Thymus (tissue), 14 donors: ENCODE data around the gene ADGRF1. TPM values are rescaled to one million over a fixed set of nuclear protein-coding genes. Genes with fewer than 3 reads are reported as not detected.
"Not testable (repeated sequence)": the region's sequence is repeated elsewhere in the genome, so short reads cannot be mapped to it uniquely, and the experiment has no call there.

Experiments used
- DNase-seq, 9 donors: peaks; one replicate each; pipeline ENCODE4 v3.0.0-alpha.2; 2013; ENCODE audit warnings: low spot score in 9 of 9, low read depth in 6 of 9, missing footprints in 1 of 9
- H3K27ac ChIP-seq, 2 donors: one replicate each; pipeline ENCODE4 v1.5.1; 2013; ENCODE audit warnings: control low read depth in 1 of 2, low read depth in 1 of 2, low read length in 1 of 2, mild to moderate bottlenecking in 1 of 2, moderate library complexity in 1 of 2
- H3K27me3 ChIP-seq, 2 donors: one replicate each; pipeline ENCODE4 v1.5.1; 2013; ENCODE audit warnings: low read length in 1 of 2; ENCODE audit not compliant: control insufficient read depth in 2 of 2, insufficient read depth in 1 of 2
- H3K36me3 ChIP-seq, 2 donors: one replicate each; pipeline ENCODE4 v1.5.1; 2013; ENCODE audit warnings: low read length in 1 of 2, mild to moderate bottlenecking in 1 of 2, moderate library complexity in 1 of 2; ENCODE audit not compliant: control insufficient read depth in 2 of 2, insufficient read depth in 2 of 2
- H3K4me1 ChIP-seq, 2 donors: one replicate each; pipeline ENCODE4 v1.5.1; 2013; ENCODE audit warnings: low read length in 2 of 2; ENCODE audit not compliant: control insufficient read depth in 2 of 2, insufficient read depth in 2 of 2
- H3K4me3 ChIP-seq, 2 donors: one replicate each; pipeline ENCODE4 v1.5.1; 2013; ENCODE audit warnings: low read length in 2 of 2, control low read depth in 1 of 2, mild to moderate bottlenecking in 1 of 2
- H3K9me3 ChIP-seq, 2 donors: one replicate each; pipeline ENCODE4 v1.5.1; 2013; ENCODE audit warnings: low read length in 1 of 2, mild to moderate bottlenecking in 1 of 2; ENCODE audit not compliant: control insufficient read depth in 2 of 2, insufficient read depth in 1 of 2
- WGBS: extraction: QIAGEN DNeasy Blood & Tissue Kit; methylation state at CpG from one replicate; pipeline ENCODE4 v1.1.7; 2013; 5-methylcytosine and 5-hydroxymethylcytosine counted together
- long read RNA-seq, 10 donors: transcript quantifications; one replicate each; lab custom pipeline, GENCODE V29; 2026
- polyA plus RNA-seq: library from polyadenylated mRNA; stranded (reverse); fragments of 200-250 nt; gene quantifications from one replicate; pipeline ENCODE4 v1.2.3, GENCODE V29; 2013
- total RNA-seq: library from RNA; stranded (reverse); fragments of 120-200 nt; gene quantifications from one replicate; pipeline ENCODE4 v1.2.4, GENCODE V29; 2013
- donor health status: healthy.

The ADGRF1 gene
- total RNA-seq (0.19 TPM), polyA plus RNA-seq (0.66 TPM)
- long read RNA-seq, donor 1, result 0 reads
- long read RNA-seq, donor 2, result 0 reads
- long read RNA-seq, donor 3, result 0 reads
- long read RNA-seq, donor 4, result 0 reads
- long read RNA-seq, donor 5, result 0 reads
- long read RNA-seq, donor 6, result 0 reads
- long read RNA-seq, donor 7, result 0 reads
- long read RNA-seq, donor 8, result 0 reads
- long read RNA-seq, donor 9, result 0 reads
- long read RNA-seq, donor 10, result 0 reads

DNA sequence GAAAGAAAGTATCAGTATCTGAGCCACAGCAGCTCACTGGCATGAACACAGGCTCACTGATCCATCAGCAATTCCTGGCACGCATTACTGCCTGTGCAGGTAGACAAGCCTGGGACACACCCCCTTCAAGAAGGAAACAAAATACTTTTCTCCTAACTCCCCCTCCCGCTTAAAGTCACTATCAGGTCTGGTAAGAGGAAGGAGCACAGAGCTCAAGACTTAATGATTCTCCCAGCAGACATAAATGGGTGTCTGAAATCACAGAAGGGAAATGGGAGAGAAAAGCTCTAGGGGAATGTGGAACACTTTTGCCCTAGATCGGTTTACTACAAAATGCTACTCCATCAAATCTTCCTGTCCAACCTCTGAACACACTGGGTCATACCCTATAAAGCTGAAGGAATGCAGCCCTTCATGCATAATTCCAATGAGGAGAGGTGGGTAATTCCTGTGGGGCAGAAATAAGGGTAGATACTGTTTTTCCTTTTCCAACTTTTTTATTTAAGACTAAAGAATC, at the start of gene ADGRF1:
Gene ADGRF1, minus strand, starts transcription at position 58 of the 517 bp plus-strand sequence. CDS start 13,271 bp downstream, outside the sequence.
- WGBS, result 95% methylated on average over 3 of the region's 3 CpGs
- peak in 1 of 9 donors; percentile 7 for DNase-seq
- H3K9me3 ChIP-seq, result no peaks in the 10 kb centered on the region

DNA sequence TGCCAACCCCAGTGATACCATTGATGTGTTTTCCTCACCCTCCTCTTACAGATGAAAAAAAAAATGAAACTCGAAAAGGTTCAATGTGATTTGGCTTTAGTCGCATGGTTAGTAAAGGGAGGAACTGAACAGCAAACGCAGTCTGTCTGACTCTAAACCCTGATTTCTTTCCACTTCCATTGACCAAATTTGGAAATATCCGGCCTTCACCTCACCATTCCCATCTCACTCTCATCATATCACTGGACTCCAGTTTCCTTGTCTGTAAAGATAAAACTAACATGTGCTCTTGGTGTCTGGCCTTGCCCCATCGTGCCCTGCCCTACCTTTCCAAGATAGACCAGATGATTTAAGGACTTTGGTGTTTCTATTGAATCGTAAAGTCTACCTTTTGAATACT, 48.7 kb upstream of the ADGRF1 start:
- peaks cover 0 to 6% of the 10 kb centered on the region in 2 donors for H3K4me1 ChIP-seq
- 98% methylated on average over 6 of the region's 6 CpGs for WGBS
- no peak overlapping the region for H3K4me3 ChIP-seq
- H3K36me3 ChIP-seq, result no peaks in the 10 kb centered on the region
- H3K9me3 ChIP-seq, result no peaks in the 10 kb centered on the region
- no peak overlapping the region for H3K27ac ChIP-seq
- no peaks in the 10 kb centered on the region for H3K27me3 ChIP-seq
- no peak for DNase-seq

More for the DNA sequence above, at the start of gene ADGRF1:
- Histone ChIP-seq H3K27ac (no peak within 1 kb of the TSS), H3K27me3 (no peaks in the 10 kb centered on the region), H3K36me3 (no peaks in the 10 kb centered on the region), H3K4me3 (no peak within 1 kb of the TSS), H3K4me1 (peaks cover 2% of the 10 kb centered on the region in 2 donors)

DNA sequence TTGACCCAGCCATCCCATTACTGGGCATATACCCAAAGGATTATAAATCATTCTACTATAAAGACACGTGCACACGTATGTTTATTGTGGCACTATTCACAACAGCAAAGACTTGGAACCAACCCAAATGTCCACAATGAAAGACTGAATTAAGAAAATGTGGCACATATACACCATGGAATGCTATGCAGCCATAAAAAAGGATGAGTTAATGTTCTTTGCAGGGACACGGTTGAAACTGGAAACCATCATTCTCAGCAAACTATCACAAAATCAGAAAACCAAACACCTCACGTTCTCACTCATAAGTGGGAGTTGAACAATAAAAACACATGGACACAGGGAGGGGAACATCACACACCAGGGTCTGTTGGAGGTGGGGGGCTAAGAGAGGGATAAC, 47.3 kb upstream of the ADGRF1 start:
- H3K36me3 ChIP-seq, H3K4me3 ChIP-seq, H3K9me3 ChIP-seq, H3K27ac ChIP-seq, H3K4me1 ChIP-seq, H3K27me3 ChIP-seq, DNase-seq: not testable (repeated sequence)
- 96% methylated on average over 4 of the region's 4 CpGs for whole genome bisulfite sequencing

DNA sequence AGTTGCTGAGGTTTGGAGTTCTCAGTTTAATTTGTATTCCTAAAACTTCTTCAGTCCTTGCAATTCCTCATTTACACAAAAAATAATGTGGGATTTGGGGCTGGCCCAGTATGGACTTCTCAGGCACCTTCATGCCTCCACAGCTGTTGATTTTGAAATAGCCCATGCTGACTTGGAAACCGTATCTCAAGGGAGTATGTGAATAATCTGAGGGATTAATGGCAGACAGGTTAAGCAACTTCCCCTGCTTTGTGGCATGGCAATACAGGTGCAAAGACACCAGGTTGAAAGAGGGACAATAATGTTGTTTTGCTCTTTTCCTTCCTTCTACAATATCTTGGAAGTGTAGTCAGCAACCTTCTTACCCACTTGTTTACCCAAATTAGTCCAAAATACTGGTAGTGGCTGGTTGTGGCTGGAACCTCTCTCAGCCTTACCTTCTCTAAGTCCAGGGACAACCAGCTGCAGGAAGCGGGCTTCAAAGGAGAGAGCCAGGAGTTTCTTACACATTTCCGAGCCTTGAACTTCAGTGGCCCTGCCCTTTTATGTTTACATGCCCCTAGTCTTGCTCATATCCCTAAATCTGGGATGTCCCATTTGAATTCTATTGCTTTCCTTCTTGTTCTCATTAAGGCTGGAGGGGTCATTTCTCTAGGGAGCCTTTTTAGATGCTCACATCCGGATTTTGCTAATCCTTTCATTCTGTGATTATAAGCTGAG, 44.1 kb upstream of the ADGRF1 start:
- WGBS, result 94% methylated on average over 4 of the region's 4 CpGs
- no peaks in the 10 kb centered on the region for H3K4me1 ChIP-seq
- no peaks in the 10 kb centered on the region for H3K9me3 ChIP-seq
- no peak for DNase-seq
- no peak overlapping the region for H3K4me3 ChIP-seq
- H3K27ac ChIP-seq, result no peak overlapping the region
- H3K36me3 ChIP-seq, result no peaks in the 10 kb centered on the region
- H3K27me3 ChIP-seq, result no peaks in the 10 kb centered on the region

DNA sequence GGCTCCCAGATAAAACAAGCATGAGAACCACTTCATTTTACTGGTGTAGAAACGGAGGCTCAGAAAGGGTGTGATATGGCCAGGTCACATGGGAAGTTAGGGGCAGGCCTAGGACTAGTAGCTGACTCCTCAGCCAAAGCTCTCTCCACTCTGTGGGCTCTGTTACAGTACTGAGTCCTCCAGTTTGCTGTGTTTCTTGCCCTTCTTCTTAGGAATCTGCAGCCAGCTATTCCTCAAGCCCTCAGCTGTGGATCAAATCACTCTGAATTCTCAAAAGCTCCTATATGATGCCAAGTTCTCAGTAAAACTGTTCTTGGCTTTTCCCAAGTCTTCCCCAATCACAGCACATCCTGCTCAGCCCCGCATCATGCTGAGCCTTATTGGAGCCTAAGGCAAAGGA, 42.5 kb upstream of the ADGRF1 start:
- Histone ChIP-seq H3K4me3 (no peak overlapping the region), H3K4me1 (no peaks in the 10 kb centered on the region), H3K9me3 (no peaks in the 10 kb centered on the region), H3K27ac (no peak overlapping the region), H3K27me3 (no peaks in the 10 kb centered on the region), H3K36me3 (no peaks in the 10 kb centered on the region)
- WGBS, result over 99% methylated on average over 2 of the region's 2 CpGs
- no peak for DNase-seq

DNA sequence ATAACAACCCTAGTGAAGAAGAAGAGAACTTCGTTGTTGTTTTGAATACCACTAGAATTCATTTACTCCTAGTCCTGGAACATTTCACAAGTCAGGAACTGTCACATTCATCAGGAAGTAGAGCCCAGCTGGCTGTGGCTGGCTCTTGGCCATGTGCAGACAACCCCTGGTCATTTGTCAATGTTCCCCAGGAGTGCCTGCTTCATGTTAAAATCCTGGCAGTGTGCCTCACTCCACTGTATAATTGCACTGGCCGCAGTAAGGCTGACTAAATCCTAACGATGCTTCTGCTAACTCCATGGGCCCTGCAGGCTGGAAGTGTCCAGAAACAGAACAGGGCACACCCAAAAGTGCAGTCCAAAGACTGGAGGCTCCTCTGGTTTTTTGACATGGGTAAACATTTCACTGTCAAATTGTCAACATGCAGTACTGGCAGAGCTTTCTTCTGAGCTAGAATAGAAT, 41.5 kb upstream of the ADGRF1 start:
- no peak overlapping the region for H3K4me3 ChIP-seq
- no peak overlapping the region for H3K27ac ChIP-seq
- DNase-seq, result peak in 1 of 9 donors; percentile 25
- 39% methylated on average over 3 of the region's 3 CpGs for WGBS
- no peaks in the 10 kb centered on the region for H3K36me3 ChIP-seq
- no peaks in the 10 kb centered on the region for H3K27me3 ChIP-seq
- peaks cover 0 to 3% of the 10 kb centered on the region in 2 donors for H3K9me3 ChIP-seq
- no peaks in the 10 kb centered on the region for H3K4me1 ChIP-seq

DNA sequence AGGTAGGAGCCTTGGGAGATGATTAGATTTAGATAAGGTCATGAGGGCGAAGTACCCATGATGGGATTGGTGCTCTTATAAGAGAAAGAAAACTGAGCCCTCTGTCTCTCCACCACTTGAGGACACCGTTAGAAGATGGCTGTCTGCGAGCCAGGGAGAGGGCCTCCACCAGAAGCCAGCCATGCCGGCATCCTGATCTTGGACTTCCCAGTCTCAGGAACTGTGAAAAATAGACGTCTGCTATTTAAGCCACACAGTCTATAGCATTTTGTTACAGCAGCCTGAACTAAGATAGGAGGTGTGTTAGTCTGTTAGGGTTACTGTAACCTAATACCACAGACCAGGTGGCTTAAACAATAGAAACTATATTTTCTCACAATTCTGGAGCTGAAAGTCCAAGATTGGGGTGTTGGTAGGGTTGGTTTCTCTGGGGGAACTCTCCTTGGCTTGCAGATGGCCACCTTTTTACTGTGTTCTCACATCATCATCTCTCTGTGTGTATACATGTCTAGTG, 38.0 kb upstream of the ADGRF1 start:
- Histone ChIP-seq H3K9me3 (peaks cover 0 to 3% of the 10 kb centered on the region in 2 donors), H3K4me3 (no peak overlapping the region), H3K27ac (no peak overlapping the region), H3K36me3 (no peaks in the 10 kb centered on the region), H3K27me3 (no peaks in the 10 kb centered on the region), H3K4me1 (peaks cover 0 to 4% of the 10 kb centered on the region in 2 donors)
- WGBS, result over 99% methylated on average over 5 of the region's 5 CpGs
- no peak for DNase-seq

DNA sequence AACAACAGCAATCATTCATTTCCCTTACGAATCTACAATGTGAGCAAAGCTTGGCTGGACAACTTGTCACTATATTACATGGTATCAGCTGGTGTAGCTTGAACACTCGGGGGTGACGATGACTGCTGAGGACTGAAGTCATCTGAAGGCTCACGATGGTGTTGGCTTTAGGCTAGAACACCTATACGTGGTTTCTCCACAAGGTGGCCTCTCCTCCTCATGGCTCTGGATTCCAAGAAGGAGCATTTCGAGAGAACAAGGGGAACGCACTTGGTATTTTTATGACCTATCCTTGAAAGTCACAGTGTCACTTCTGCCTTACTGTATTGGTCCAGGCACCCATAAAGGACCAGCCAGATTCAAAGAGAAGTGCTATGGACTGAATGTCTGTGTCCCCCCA, 37.5 kb upstream of the ADGRF1 start:
- H3K4me3 ChIP-seq, result no peak overlapping the region
- peak in 2 of 9 donors; percentile 18 to 36 for DNase-seq
- H3K36me3 ChIP-seq, result no peaks in the 10 kb centered on the region
- no peaks in the 10 kb centered on the region for H3K27me3 ChIP-seq
- WGBS, result 97% methylated on average over 7 of the region's 7 CpGs
- H3K9me3 ChIP-seq, result peaks cover 0 to 3% of the 10 kb centered on the region in 2 donors
- peaks cover 0 to 4% of the 10 kb centered on the region in 2 donors for H3K4me1 ChIP-seq
- no peak overlapping the region for H3K27ac ChIP-seq

DNA sequence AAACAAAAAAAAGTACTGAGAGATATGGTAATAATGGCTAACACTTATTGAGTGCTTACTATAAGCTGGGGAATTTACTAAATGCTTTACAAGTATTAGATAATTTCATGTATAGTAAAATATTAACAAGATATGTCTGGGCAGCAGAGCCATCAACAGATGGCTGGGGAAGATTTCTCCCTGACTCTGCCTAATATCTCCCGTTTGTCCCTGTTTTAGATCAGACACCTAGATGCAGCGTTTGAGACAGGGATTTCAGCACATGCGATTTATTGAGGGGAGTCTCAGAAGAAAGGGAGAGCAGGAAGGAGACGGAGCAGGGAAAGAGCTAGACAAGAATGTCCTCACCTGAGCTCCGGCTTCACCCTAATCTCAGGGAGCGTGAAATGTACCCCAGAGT, 36.9 kb upstream of the ADGRF1 start:
- H3K4me3 ChIP-seq, result no peak overlapping the region
- H3K27ac ChIP-seq, result no peak overlapping the region
- DNase-seq, result no peak
- peaks cover 0 to 4% of the 10 kb centered on the region in 2 donors for H3K4me1 ChIP-seq
- H3K27me3 ChIP-seq, result no peaks in the 10 kb centered on the region
- peaks cover 0 to 3% of the 10 kb centered on the region in 2 donors for H3K9me3 ChIP-seq
- H3K36me3 ChIP-seq, result no peaks in the 10 kb centered on the region
- WGBS, result 90% methylated on average over 6 of the region's 6 CpGs
